GM23338 (cell line): ENCODE data around the gene HAO1. TPM values are rescaled to one million over a fixed set of nuclear protein-coding genes. Genes with fewer than 3 reads are reported as not detected.
"Not testable (repeated sequence)": the region's sequence is repeated elsewhere in the genome, so short reads cannot be mapped to it uniquely, and the experiment has no call there.

Source experiments
- ATAC-seq: fragments of 200-7000 bp; cut with Tn5 transposase; 3 replicates; pipeline ENCODE4 v1.9.1; 2020
- DNase-seq: peaks from one replicate; pipeline ENCODE4 v3.0.0-alpha.2; 2015; ENCODE audit warnings: low spot score
- H2AFZ ChIP-seq: fragments of 200-600 bp; sonication (generic); 2 replicates; pipeline ENCODE4 v1.8.0; 2016; ENCODE audit warnings: antibody characterized with exemption, mild to moderate bottlenecking, moderate library complexity
- H3F3A ChIP-seq: fragments of 200-600 bp; sonication (generic); replicated peaks from 2 replicates; pipeline ENCODE4 v1.8.0; 2017; ENCODE audit warnings: antibody characterized with exemption, mixed run types, low read depth
- H3K27ac ChIP-seq: fragments of 200-600 bp; sonication (generic); 2 replicates; pipeline ENCODE4 v1.6.1; 2016; ENCODE audit warnings: low read depth
- H3K27me3 ChIP-seq: fragments of 200-600 bp; sonication (generic); 2 replicates; pipeline ENCODE4 v1.8.0; 2016; ENCODE audit warnings: mild to moderate bottlenecking, mixed run types, moderate library complexity; ENCODE audit not compliant: insufficient read depth
- H3K36me3 ChIP-seq: fragments of 200-600 bp; sonication (generic); 2 replicates; pipeline ENCODE4 v1.8.0; 2016; ENCODE audit warnings: mild to moderate bottlenecking; ENCODE audit not compliant: insufficient read depth
- H3K4me1 ChIP-seq: fragments of 200-600 bp; sonication (generic); 2 replicates; pipeline ENCODE4 v1.8.0; 2016; ENCODE audit warnings: mild to moderate bottlenecking, moderate library complexity; ENCODE audit not compliant: insufficient read depth
- H3K4me2 ChIP-seq: fragments of 200-600 bp; sonication (generic); 2 replicates; pipeline ENCODE4 v1.7.1; 2017; ENCODE audit warnings: mixed run types
- H3K4me3 ChIP-seq: fragments of 200-600 bp; sonication (generic); 2 replicates; pipeline ENCODE4 v1.6.1; 2016; ENCODE audit warnings: mixed run types
- H3K79me2 ChIP-seq: fragments of 200-600 bp; sonication (generic); replicated peaks from 2 replicates; pipeline ENCODE4 v1.8.0; 2017; ENCODE audit warnings: mild to moderate bottlenecking; ENCODE audit not compliant: insufficient read depth
- H3K9me2 ChIP-seq: fragments of 200-600 bp; sonication (generic); 2 replicates; pipeline ENCODE4 v1.8.0; 2017; ENCODE audit not compliant: insufficient read depth
- H4K20me1 ChIP-seq: fragments of 200-600 bp; sonication (generic); replicated peaks from 2 replicates; pipeline ENCODE4 v1.8.0; 2017; ENCODE audit warnings: mild to moderate bottlenecking; ENCODE audit not compliant: insufficient read depth
- H3K27ac Mint-ChIP-seq: 2 replicates; pipeline ENCODE4 v1.8.0; 2020; ENCODE audit warnings: inconsistent platforms, mild to moderate bottlenecking, moderate library complexity, mixed read lengths
- H3K27me3 Mint-ChIP-seq: 3 replicates; pipeline ENCODE4 v1.8.0; 2022; ENCODE audit warnings: low read depth, mild to moderate bottlenecking, moderate library complexity, mixed read lengths, inconsistent platforms; ENCODE audit not compliant: insufficient read depth, poor library complexity
- H3K36me3 Mint-ChIP-seq: 3 replicates; pipeline ENCODE4 v1.8.0; 2021; ENCODE audit warnings: low read depth, mild to moderate bottlenecking, inconsistent platforms, moderate library complexity, mixed read lengths
- H3K4me1 Mint-ChIP-seq: 3 replicates; pipeline ENCODE4 v1.8.0; 2020; ENCODE audit warnings: mild to moderate bottlenecking, inconsistent platforms, mixed read lengths
- H3K4me3 Mint-ChIP-seq: 3 replicates; pipeline ENCODE4 v1.8.0; 2021; ENCODE audit warnings: moderate library complexity, mild to moderate bottlenecking, inconsistent platforms, mixed read lengths
- H3K9me3 Mint-ChIP-seq: 3 replicates; pipeline ENCODE4 v1.8.0; 2020; ENCODE audit warnings: moderate library complexity, mild to moderate bottlenecking, inconsistent platforms, mixed read lengths
- EZH2 ChIP-seq: fragments of 200-600 bp; sonication (generic); IDR thresholded peaks from one replicate; pipeline ENCODE4 v1.8.0; 2017; ENCODE audit warnings: antibody characterized with exemption, mild to moderate bottlenecking, low read depth; ENCODE audit not compliant: unreplicated experiment
- POLR2AphosphoS5 ChIP-seq: IDR thresholded peaks from 2 replicates; pipeline ENCODE4 v1.6.1; 2016; ENCODE audit warnings: antibody characterized with exemption, low read depth
- STAT1 ChIP-seq: IDR thresholded peaks from one replicate; pipeline ENCODE4 v1.6.1; 2016; ENCODE audit warnings: antibody characterized with exemption; ENCODE audit not compliant: unreplicated experiment
- polyA plus RNA-seq: library from polyadenylated mRNA; unstranded; fragments of >200 nt; fragmentation: Nextera tagmentation; extraction: Ambion mirVana; gene quantifications from 2 replicates; pipeline ENCODE4 v1.2.1, GENCODE V29; 2016
- total RNA-seq: library from RNA; depleted of rRNA; stranded (reverse); fragments of >200 nt; shearing (Covaris generic); gene quantifications from 2 replicates; pipeline ENCODE4 v1.2.3, GENCODE V29; 2014
- TF ChIP-seq, protein P1 (sequence below): IDR thresholded peaks from 2 replicates; pipeline ENCODE4 v1.6.1; 2016; ENCODE audit warnings: antibody characterized with exemption
- TF ChIP-seq, protein P2 (sequence below), 2 experiments: fragments of 200-600 bp in 1 of 2; sonication (generic) in 1 of 2; conservative IDR thresholded peaks; 2 replicates each; pipeline versions ENCODE4 v1.5.1 to v1.6.1; 2016 to 2017; ENCODE audit warnings: antibody characterized with exemption in 2 of 2, low read depth in 2 of 2, mild to moderate bottlenecking in 2 of 2, moderate library complexity in 1 of 2

HAO1 gene
- total and polyA plus RNA-seq, 2 experiments from 2014 or later = not detected

DNA sequence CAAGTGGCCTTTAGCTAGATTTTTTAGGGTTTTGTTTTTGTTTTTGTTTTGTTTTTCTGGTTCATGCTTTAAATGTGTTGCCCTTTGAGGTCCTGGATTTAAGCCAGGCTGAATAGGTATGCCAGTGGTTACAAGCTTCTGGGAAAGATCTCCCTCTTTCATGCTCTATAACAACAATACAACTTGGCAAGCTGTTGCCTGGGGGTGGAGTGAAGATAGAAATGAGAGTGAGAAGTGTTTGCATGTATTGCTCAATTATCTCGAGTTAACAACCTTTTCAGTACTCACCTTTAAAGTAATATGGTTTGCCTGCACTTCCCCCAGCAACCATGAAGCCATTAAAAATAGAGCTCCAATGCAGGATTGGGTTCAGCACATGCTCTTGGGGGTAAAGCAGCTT, 19.2 kb upstream of the HAO1 start (continued):
- TF ChIP-seq, protein P1, sequence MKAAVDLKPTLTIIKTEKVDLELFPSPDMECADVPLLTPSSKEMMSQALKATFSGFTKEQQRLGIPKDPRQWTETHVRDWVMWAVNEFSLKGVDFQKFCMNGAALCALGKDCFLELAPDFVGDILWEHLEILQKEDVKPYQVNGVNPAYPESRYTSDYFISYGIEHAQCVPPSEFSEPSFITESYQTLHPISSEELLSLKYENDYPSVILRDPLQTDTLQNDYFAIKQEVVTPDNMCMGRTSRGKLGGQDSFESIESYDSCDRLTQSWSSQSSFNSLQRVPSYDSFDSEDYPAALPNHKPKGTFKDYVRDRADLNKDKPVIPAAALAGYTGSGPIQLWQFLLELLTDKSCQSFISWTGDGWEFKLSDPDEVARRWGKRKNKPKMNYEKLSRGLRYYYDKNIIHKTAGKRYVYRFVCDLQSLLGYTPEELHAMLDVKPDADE = no peak
- TF ChIP-seq POLR2AphosphoS5 = no peak
- no peak for TF ChIP-seq EZH2
- no peak for TF ChIP-seq STAT1

GRCh38 chr20:7956561-7956960, 16.3 kb upstream of the HAO1 start:
- H3K27ac ChIP-seq, H3K4me1 ChIP-seq, H3K4me1 Mint-ChIP-seq, H3K4me3 ChIP-seq, H4K20me1 ChIP-seq, H3K4me2 ChIP-seq, H3K9me2 ChIP-seq, H3K4me3 Mint-ChIP-seq, H3F3A ChIP-seq, H3K36me3 ChIP-seq, ATAC-seq, H3K27ac Mint-ChIP-seq, DNase-seq, H3K27me3 ChIP-seq, H3K79me2 ChIP-seq, H3K27me3 Mint-ChIP-seq, H2AFZ ChIP-seq: not testable (repeated sequence)
- peaks cover 54% of the 10 kb centered on the region for H3K9me3 Mint-ChIP-seq
- H3K36me3 Mint-ChIP-seq = peaks cover 33% of the 10 kb centered on the region; the same call in 2 of the 3 replicates

- Histone ChIP-seq H2AFZ (no peak overlapping the region), H3K4me1 (no peaks in the 10 kb centered on the region; the same call in 1 of the 2 replicates), H3K27ac (no peak overlapping the region), H4K20me1 (no peaks in the 10 kb centered on the region), H3F3A (no peaks in the 10 kb centered on the region), H3K36me3 (no peaks in the 10 kb centered on the region), H3K79me2 (no peaks in the 10 kb centered on the region), H3K9me2 (0 out of 2 replicates have a peak, but pooled peaks cover 12% of the 10 kb centered on the region), H3K4me2 (no peak overlapping the region), H3K4me3 (no peak overlapping the region), H3K27me3 (no peaks in the 10 kb centered on the region)
- H3K27ac Mint-ChIP-seq = no peak overlapping the region
- H3K27me3 Mint-ChIP-seq = no peaks in the 10 kb centered on the region
- H3K4me3 Mint-ChIP-seq = no peak overlapping the region
- peaks cover 3% of the 10 kb centered on the region; the same call in 1 of the 3 replicates for H3K4me1 Mint-ChIP-seq
- no peak for ATAC-seq
- DNase-seq = no peak
- TF ChIP-seq, protein P1 = no peak
- TF ChIP-seq, protein P2, sequence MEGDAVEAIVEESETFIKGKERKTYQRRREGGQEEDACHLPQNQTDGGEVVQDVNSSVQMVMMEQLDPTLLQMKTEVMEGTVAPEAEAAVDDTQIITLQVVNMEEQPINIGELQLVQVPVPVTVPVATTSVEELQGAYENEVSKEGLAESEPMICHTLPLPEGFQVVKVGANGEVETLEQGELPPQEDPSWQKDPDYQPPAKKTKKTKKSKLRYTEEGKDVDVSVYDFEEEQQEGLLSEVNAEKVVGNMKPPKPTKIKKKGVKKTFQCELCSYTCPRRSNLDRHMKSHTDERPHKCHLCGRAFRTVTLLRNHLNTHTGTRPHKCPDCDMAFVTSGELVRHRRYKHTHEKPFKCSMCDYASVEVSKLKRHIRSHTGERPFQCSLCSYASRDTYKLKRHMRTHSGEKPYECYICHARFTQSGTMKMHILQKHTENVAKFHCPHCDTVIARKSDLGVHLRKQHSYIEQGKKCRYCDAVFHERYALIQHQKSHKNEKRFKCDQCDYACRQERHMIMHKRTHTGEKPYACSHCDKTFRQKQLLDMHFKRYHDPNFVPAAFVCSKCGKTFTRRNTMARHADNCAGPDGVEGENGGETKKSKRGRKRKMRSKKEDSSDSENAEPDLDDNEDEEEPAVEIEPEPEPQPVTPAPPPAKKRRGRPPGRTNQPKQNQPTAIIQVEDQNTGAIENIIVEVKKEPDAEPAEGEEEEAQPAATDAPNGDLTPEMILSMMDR (conservative IDR thresholded peaks at IDR 0.05; ENCODE audit: low read depth in 2 of 2) = no peak
- TF ChIP-seq POLR2AphosphoS5 = no peak
- H3K9me3 Mint-ChIP-seq = peaks cover 30% of the 10 kb centered on the region; the same call in 2 of the 3 replicates
- peaks cover 10% of the 10 kb centered on the region; the same call in 2 of the 3 replicates for H3K36me3 Mint-ChIP-seq
Measured at GRCh38 chr20:7950387-7950786, 10.1 kb upstream of the HAO1 start.
